ENCODE data around the gene SMIM44.
"Not testable (repeated sequence)": the region's sequence is repeated elsewhere in the genome, so short reads cannot be mapped to it uniquely, and the experiment has no call there.

The SMIM44 gene

DNA sequence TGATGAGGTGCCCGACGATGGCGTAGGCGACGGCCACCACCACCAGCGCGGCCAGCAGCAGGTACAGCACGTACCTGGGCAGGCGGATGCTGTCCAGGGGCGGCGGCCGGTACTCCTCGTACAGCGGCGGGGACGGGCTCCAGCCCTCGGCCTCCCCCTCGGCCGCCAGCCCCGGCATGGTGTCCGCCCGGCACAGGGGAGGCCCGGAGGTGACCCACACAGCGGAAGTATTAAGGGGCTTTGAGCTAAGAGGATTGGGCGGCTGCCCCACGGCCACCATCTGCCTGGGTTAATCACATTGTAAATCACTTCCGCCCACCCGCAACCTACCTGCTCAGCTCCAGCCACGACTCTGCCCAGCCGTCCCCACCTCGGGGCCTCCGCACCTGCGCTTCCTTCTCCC is at the start of gene SMIM44:
SMIM44 (minus strand) TSS at position 216 of the 403 bp plus-strand sequence; CDS start at position 178, 38 bp downstream.
- no peak within 1 kb of the TSS for H3K4me3 ChIP-seq (ENCODE audit: low read depth, low read length)
- no peak for DNase-seq (ENCODE audit: low read depth)

DNA sequence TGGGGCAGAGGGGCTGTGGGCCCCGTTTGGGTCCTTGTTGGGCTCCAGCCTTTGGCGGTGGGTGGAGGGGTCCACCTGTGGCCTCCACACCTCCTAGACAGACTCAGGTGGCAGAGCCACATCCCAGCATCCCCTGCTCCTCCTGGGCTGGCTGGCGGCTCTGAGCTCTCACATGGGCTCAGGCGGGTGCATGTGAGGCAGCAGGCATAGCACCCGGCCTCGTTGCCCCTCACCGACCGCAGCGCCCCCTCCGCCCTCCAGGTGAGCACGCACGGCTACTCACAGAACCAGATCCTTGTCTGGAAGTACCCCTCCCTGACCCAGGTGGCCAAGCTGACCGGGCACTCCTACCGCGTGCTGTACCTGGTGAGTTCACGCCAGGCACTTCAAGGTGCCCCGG is 49.8 kb upstream of the SMIM44 start:
- no peak for DNase-seq (ENCODE audit: low read depth)
- TF ChIP-seq, protein P1, sequence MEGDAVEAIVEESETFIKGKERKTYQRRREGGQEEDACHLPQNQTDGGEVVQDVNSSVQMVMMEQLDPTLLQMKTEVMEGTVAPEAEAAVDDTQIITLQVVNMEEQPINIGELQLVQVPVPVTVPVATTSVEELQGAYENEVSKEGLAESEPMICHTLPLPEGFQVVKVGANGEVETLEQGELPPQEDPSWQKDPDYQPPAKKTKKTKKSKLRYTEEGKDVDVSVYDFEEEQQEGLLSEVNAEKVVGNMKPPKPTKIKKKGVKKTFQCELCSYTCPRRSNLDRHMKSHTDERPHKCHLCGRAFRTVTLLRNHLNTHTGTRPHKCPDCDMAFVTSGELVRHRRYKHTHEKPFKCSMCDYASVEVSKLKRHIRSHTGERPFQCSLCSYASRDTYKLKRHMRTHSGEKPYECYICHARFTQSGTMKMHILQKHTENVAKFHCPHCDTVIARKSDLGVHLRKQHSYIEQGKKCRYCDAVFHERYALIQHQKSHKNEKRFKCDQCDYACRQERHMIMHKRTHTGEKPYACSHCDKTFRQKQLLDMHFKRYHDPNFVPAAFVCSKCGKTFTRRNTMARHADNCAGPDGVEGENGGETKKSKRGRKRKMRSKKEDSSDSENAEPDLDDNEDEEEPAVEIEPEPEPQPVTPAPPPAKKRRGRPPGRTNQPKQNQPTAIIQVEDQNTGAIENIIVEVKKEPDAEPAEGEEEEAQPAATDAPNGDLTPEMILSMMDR (IDR thresholded peaks at IDR 0.05; ENCODE audit: insufficient read depth, low read depth, low read length, missing control alignments) = no peak
- no peak overlapping the region for H3K4me3 ChIP-seq (ENCODE audit: low read depth, low read length)

More for the DNA sequence above, at the start of gene SMIM44:
- TF ChIP-seq, protein P1 (IDR thresholded peaks at IDR 0.05; ENCODE audit: insufficient read depth, low read depth, low read length, missing control alignments) = no peak

DNA sequence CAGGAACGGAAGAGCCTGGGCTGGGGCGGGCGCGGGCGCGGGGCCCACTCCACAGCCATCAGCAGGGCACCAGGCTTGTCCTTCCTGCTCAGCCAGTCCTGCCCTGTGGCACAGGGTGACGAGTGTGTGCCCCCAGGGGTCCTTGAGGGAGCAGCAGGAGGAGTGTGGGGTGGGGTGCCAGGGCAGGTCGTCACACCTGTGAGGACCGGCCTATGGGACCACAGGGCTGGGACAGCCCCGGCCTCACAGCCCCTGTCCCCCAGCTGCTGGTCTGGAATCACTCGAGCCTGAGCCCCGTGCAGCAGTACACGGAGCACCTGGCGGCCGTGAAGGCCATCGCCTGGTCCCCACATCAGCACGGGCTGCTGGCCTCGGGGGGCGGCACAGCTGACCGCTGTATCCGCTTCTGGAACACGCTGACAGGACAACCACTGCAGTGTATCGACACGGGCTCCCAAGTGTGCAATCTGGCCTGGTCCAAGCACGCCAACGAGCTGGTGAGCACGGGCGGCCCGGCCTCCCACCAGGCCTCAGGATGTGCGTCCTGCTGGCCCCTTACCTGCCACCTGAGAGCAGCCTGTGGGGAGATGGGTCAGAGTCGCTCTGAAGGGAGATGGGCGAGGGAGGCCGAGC is 49.0 kb upstream of the SMIM44 start:
- DNase-seq (ENCODE audit: low read depth) = no peak
- no peak overlapping the region for H3K4me3 ChIP-seq (ENCODE audit: low read depth, low read length)
- TF ChIP-seq, protein P1 (IDR thresholded peaks at IDR 0.05; ENCODE audit: insufficient read depth, low read depth, low read length, missing control alignments) = no peak

DNA sequence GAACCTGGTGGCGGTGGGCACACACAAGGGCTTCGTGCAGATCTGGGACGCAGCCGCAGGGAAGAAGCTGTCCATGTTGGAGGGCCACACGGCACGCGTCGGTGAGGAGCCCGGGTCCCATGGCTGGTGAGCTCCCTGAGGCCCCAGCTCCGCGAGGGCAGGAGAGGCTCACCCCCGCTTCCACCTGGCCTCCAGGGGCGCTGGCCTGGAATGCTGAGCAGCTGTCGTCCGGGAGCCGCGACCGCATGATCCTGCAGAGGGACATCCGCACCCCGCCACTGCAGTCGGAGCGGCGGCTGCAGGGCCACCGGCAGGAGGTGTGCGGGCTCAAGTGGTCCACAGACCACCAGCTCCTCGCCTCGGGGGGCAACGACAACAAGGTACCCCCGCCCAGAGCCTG is 48.5 kb upstream of the SMIM44 start:
- no peak for DNase-seq (ENCODE audit: low read depth)
- TF ChIP-seq, protein P1 (IDR thresholded peaks at IDR 0.05; ENCODE audit: insufficient read depth, low read depth, low read length, missing control alignments) = no peak
- no peak overlapping the region for H3K4me3 ChIP-seq (ENCODE audit: low read depth, low read length)

DNA sequence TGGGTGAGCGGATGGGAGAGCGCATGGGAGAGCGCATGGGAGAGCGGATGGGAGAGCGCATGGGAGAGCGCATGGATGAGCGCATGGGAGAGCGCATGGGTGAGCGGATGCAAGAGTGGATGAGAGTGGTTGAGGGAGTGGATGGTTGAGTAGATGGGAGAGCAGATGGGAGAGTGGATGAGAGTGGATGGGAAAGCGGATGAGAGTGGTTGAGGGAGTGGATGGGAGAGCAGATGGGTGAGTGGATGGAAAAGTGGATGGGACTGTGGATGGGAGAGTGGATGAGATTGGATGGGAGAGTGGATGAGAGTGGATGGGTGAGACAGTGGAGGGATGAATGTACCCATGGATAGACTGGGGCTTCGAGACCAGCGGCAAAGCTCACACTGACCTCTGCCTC is 47.1 kb upstream of the SMIM44 start:
- TF ChIP-seq, protein P1 (IDR thresholded peaks at IDR 0.05; ENCODE audit: insufficient read depth, low read depth, low read length, missing control alignments) = no peak
- DNase-seq (ENCODE audit: low read depth) = no peak
- no peak overlapping the region for H3K4me3 ChIP-seq (ENCODE audit: low read depth, low read length)

DNA sequence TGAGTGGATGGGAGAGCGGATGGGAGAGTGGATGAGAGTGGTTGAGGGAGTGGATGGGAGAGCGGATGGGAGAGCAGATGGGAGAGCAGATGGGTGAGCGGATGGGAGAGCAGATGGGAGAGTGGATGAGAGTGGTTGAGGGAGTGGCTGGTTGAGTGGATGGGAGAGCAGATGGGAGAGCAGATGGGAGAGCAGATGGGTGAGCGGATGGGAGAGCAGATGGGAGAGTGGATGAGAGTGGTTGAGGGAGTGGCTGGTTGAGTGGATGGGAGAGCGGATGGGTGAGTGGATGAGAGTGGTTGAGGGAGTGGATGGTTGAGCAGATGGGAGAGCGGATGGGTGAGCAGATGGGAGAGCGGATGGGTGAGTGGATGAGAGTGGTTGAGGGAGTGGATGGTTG is 46.1 kb upstream of the SMIM44 start:
- DNase-seq (ENCODE audit: low read depth); H3K4me3 ChIP-seq (ENCODE audit: low read depth, low read length): not testable (repeated sequence)

DNA sequence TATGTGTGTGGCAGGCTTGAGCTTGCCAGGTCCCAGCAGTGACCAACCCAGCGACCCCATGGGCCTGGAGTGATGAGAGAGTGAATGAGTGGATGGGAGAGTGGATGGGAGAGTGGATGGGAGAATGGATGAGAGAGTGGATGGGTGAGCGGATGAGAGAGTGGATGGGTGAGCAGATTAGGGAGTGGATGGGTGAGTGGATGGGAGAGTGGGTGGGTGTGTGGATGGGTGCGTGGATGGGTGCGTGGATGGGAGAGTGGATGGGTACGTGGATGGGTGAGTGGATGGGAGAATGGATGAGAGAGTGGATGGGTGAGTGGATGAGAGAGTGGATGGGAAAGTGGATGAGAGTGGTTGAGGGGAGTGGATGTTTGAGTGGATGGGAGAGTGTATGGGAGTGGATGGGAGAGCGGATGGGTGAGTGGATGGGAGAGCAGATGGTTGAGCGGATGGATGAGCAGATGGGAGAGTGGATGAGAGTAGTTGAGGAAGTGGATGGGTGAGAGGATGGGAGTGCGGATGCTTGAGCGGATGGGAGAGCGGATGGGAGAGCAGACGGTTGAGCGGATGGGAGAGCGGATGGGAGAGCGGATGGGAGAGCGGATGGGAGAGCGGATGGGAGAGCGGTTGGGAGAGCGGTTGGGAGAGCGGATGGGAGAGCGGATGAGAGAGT is 45.4 kb upstream of the SMIM44 start:
- TF ChIP-seq, protein P1 (IDR thresholded peaks at IDR 0.05; ENCODE audit: insufficient read depth, low read depth, low read length, missing control alignments) = no peak
- no peak for DNase-seq (ENCODE audit: low read depth)
- H3K4me3 ChIP-seq (ENCODE audit: low read depth, low read length) = no peak overlapping the region
